ENCODE results near the gene DCAF8L1. TPM values are rescaled to one million over a fixed set of nuclear protein-coding genes. Genes with fewer than 3 reads are reported as not detected.

Gene DCAF8L1
- total and polyA plus RNA-seq, 2 of the 8 experiments (the other 6 are each of a cell fraction or from before 2014, with no cell fraction given): not detected

DNA sequence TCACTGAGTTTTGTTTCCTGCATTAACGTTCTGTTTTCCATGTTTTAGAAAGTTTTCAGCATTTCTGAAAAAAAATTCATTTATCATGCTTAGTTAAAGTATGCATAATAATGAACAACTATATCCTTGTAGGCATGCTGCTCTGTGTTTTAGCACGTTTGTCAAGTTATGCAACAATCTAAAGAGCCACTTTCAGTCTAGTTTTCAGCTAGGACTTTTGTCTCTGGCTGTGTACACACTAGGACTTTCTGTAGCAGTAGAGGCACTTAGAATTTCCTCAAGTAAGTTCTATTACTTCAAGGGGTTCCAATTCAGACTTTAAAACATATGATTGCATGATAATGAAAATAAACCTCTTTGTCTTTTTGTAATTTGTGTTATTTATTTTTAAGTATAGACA lies 12.4 kb downstream of the DCAF8L1 start:
- H4K5ac ChIP-seq (ENCODE audit: insufficient read length, low read depth, low read length): no peak overlapping the region
- no peak overlapping the region for H3K4me3 ChIP-seq (ENCODE audit: extremely low read depth in 1 of 4, insufficient read depth in 2 of 4, low read depth in 3 of 4, low read length in 4 of 4)
- no peak overlapping the region for H3K4me2 ChIP-seq (ENCODE audit: insufficient read depth in 1 of 2, low read depth in 2 of 2, low read length in 2 of 2)
- DNase-seq (ENCODE audit: low read depth in 1 of 2, low spot score in 2 of 2) (no peak), FAIRE-seq (no peak)
- no peaks in the 10 kb centered on the region; a peak in 1 of 4 replicates for H3K9me3 ChIP-seq (ENCODE audit: insufficient read depth in 2 of 2, low read depth in 1 of 2, low read length in 1 of 2)
- no peak overlapping the region for H2AFZ ChIP-seq (ENCODE audit: low read length)
- H4K8ac ChIP-seq (ENCODE audit: extremely low read depth, insufficient read depth, low read length): no peak overlapping the region
- H2BK12ac ChIP-seq (ENCODE audit: low read depth, low read length): no peak overlapping the region
- no peak overlapping the region for H3K9ac ChIP-seq (replicated peaks in 1 of 4; ENCODE audit: extremely low read depth in 1 of 4, low read depth in 3 of 4, low read length in 3 of 4)
- H3K56ac ChIP-seq (replicated peaks; ENCODE audit: insufficient read length, low read depth, low read length): no peak overlapping the region
- no peak overlapping the region for H3K23ac ChIP-seq (ENCODE audit: insufficient read length)
- no peaks in the 10 kb centered on the region for H3K79me1 ChIP-seq (ENCODE audit: low read depth, low read length)
- TF ChIP-seq SP1 (IDR thresholded peaks at IDR 0.05; ENCODE audit: low read depth, low read length) (no peak), CEBPB (IDR thresholded peaks at IDR 0.05; ENCODE audit: low read depth, low read length) (no peak), EZH2 (IDR thresholded peaks at IDR 0.05; ENCODE audit: low read depth, low read length, severe bottlenecking) (no peak), RFX5 (IDR thresholded peaks at IDR 0.05; ENCODE audit: borderline replicate concordance, low read depth, low read length) (no peak), CBX5 (IDR thresholded peaks at IDR 0.05; ENCODE audit: low read depth, low read length) (no peak), HDAC2 (IDR thresholded peaks at IDR 0.05; ENCODE audit: borderline replicate concordance in 1 of 2, low read depth in 2 of 2, low read length in 2 of 2) (no peak)
- TF ChIP-seq, protein P1, sequence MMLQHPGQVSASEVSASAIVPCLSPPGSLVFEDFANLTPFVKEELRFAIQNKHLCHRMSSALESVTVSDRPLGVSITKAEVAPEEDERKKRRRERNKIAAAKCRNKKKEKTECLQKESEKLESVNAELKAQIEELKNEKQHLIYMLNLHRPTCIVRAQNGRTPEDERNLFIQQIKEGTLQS (IDR thresholded peaks at IDR 0.05; ENCODE audit: insufficient read depth, low read depth, low read length): no peak
- no peak overlapping the region for H3K27ac ChIP-seq (ENCODE audit: low read depth, low read length)
- H2AK5ac ChIP-seq (ENCODE audit: low read depth, low read length): no peak overlapping the region
- H4K20me1 ChIP-seq (replicated peaks in 1 of 2; ENCODE audit: control insufficient read depth in 1 of 2, insufficient read depth in 2 of 2, low read length in 2 of 2): no peaks in the 10 kb centered on the region
- H3K4ac ChIP-seq (replicated peaks; ENCODE audit: insufficient read length, low read depth, low read length): no peak overlapping the region
- H2BK5ac ChIP-seq (ENCODE audit: low read depth, low read length): no peak overlapping the region
- H2BK15ac ChIP-seq (ENCODE audit: low read length): no peak overlapping the region
- no peak overlapping the region for H3K14ac ChIP-seq (ENCODE audit: insufficient read length)
- H3K79me2 ChIP-seq (ENCODE audit: control insufficient read depth in 1 of 2, insufficient read depth in 2 of 2, low read length in 2 of 2): no peaks in the 10 kb centered on the region
- H3K4me1 ChIP-seq (replicated peaks in 1 of 4; ENCODE audit: control insufficient read depth in 3 of 4, insufficient read depth in 4 of 4, low read length in 3 of 4): no peaks in the 10 kb centered on the region
- 82% methylated on average over 2 of the region's 2 CpGs; no CpG with 5 or more reads in 1 of the 2 experiments for WGBS, 2 experiments (ENCODE audit: extremely low coverage in 1 of 2, insufficient coverage in 1 of 2, insufficient read length in 1 of 2, insufficient replicate concordance in 2 of 2, low coverage in 1 of 2, low lambda C conversion rate in 2 of 2, missing lambda C conversion rate in 1 of 2)
- no peak overlapping the region for H2BK20ac ChIP-seq (ENCODE audit: low read length)
- no peaks in the 10 kb centered on the region for H3K36me3 ChIP-seq (ENCODE audit: control insufficient read depth in 2 of 4, insufficient read depth in 4 of 4, low read length in 3 of 4)
- H3K18ac ChIP-seq (ENCODE audit: extremely low read depth, low read length): no peak overlapping the region
- POLR2A ChIA-PET (ENCODE audit: partially characterized antibody): no interaction called here
- no peak overlapping the region for H2BK120ac ChIP-seq (replicated peaks; ENCODE audit: low read depth, low read length)
- CTCF ChIA-PET (ENCODE audit: partially characterized antibody): interaction anchor here (0.7 kb wide), 1 partner anchor 122 kb away, joined by 3 read pairs; no protein-coding TSS in a partner anchor
- H3K27me3 ChIP-seq (replicated peaks in 1 of 4; ENCODE audit: control insufficient read depth in 3 of 4, extremely low read depth in 1 of 4, insufficient read depth in 3 of 4, low read length in 3 of 4): no peaks in the 10 kb centered on the region
- H3K23me2 ChIP-seq (ENCODE audit: low read depth, low read length): no peaks in the 10 kb centered on the region
- H4K91ac ChIP-seq (replicated peaks; ENCODE audit: insufficient read length, low read length): no peak overlapping the region

Measured in H1 (cell line).